SK-N-SH (cell line): Measurements from ENCODE around the gene JAK1. TPM values are rescaled to one million over a fixed set of nuclear protein-coding genes. Genes with fewer than 3 reads are reported as not detected.

Experiments used
- CTCF ChIA-PET: fragments of 300-600, 350-600 bp; formaldehyde crosslinking; extraction: SDS; loops from one replicate; lab custom pipeline; 2021; lab: Yijun Ruan, JAX
- POLR2A ChIA-PET: fragments of 350-600 bp; sonication (Branson Sonifier 250); formaldehyde crosslinking; extraction: SDS; loops from one replicate; lab custom pipeline; 2020; ENCODE audit warnings: antibody characterized with exemption, inconsistent platforms; lab: Yijun Ruan, JAX
- DNase-seq: peaks from one replicate; pipeline ENCODE4 v3.0.0; 2012
- H2AFZ ChIP-seq: fragments of 200-600 bp; sonication (generic); 2 replicates; pipeline ENCODE4 v1.8.1; 2016; ENCODE audit warnings: antibody characterized with exemption, mild to moderate bottlenecking, low read depth
- H3F3A ChIP-seq: fragments of 200-600 bp; sonication (generic); replicated peaks from 2 replicates; pipeline ENCODE3; 2016; ENCODE audit warnings: antibody characterized with exemption, mild to moderate bottlenecking; ENCODE audit not compliant: insufficient read depth
- H3K27ac ChIP-seq, 2 experiments: fragments of 200-500 bp in 1 of 2; fragments of 200-600 bp in 1 of 2; sonication (Bioruptor generic) in 1 of 2; sonication (generic), shearing (Covaris generic) in 1 of 2; 2 replicates each; pipeline versions ENCODE4 v1.5.1 to v1.6.1; 2014 to 2016; ENCODE audit warnings: low read depth in 2 of 2, inconsistent platforms in 1 of 2, low read length in 1 of 2, mild to moderate bottlenecking in 1 of 2, mixed read lengths in 1 of 2
- H3K27me3 ChIP-seq: fragments of 200-600 bp; sonication (generic), shearing (Covaris generic); 2 replicates; pipeline ENCODE4 v1.6.1; 2016; ENCODE audit warnings: mixed run types; ENCODE audit not compliant: insufficient read depth
- H3K36me3 ChIP-seq, 2 experiments: fragments of 200-500 bp in 1 of 2; fragments of 200-600 bp in 1 of 2; sonication (Bioruptor generic) in 1 of 2; sonication (generic) in 1 of 2; replicated peaks in 1 of 2; 2 replicates each; pipeline versions ENCODE3 to v1.5.1; 2014 to 2016; ENCODE audit warnings: low read length in 1 of 2, mild to moderate bottlenecking in 1 of 2; ENCODE audit not compliant: insufficient read depth in 2 of 2, control insufficient read depth in 1 of 2
- H3K4me1 ChIP-seq, 2 experiments: fragments of 200-500 bp in 1 of 2; fragments of 200-600 bp in 1 of 2; sonication (Bioruptor generic) in 1 of 2; sonication (generic), shearing (Covaris generic) in 1 of 2; 2 replicates each; pipeline versions ENCODE4 v1.5.1 to v1.6.1; 2014 to 2016; ENCODE audit warnings: low read depth in 1 of 2, low read length in 1 of 2, mixed run types in 1 of 2; ENCODE audit not compliant: insufficient read depth in 2 of 2, control insufficient read depth in 1 of 2
- H3K4me2 ChIP-seq: fragments of 200-600 bp; sonication (generic), shearing (Covaris generic); 2 replicates; pipeline ENCODE4 v1.6.1; 2017; ENCODE audit warnings: mixed run types
- H3K4me3 ChIP-seq, 2 experiments: fragments of 200-500 bp in 1 of 2; fragments of 200-600 bp in 1 of 2; sonication (Bioruptor generic) in 1 of 2; sonication (generic), shearing (Covaris generic) in 1 of 2; 2 replicates each; pipeline versions ENCODE4 v1.5.1 to v1.8.1; 2014 to 2016; ENCODE audit warnings: low read depth in 2 of 2, inconsistent platforms in 1 of 2, low read length in 1 of 2, mild to moderate bottlenecking in 1 of 2, mixed read lengths in 1 of 2, moderate library complexity in 1 of 2
- H3K79me2 ChIP-seq: fragments of 200-600 bp; sonication (generic); 2 replicates; pipeline ENCODE4 v1.8.1; 2017; ENCODE audit warnings: mild to moderate bottlenecking; ENCODE audit not compliant: insufficient read depth
- H3K9ac ChIP-seq: fragments of 200-600 bp; sonication (generic); 2 replicates; pipeline ENCODE4 v1.6.1; 2017; ENCODE audit warnings: mixed run types
- H3K9me2 ChIP-seq: fragments of 200-600 bp; sonication (generic); 2 replicates; pipeline ENCODE4 v1.6.1; 2017; ENCODE audit warnings: mixed run types
- H3K9me3 ChIP-seq: fragments of 200-600 bp; sonication (generic); 2 replicates; pipeline ENCODE4 v1.6.1; 2017; ENCODE audit warnings: mixed run types, mild to moderate bottlenecking, moderate library complexity
- H4K20me1 ChIP-seq: fragments of 200-600 bp; sonication (generic); 2 replicates; pipeline ENCODE4 v1.6.1; 2017; ENCODE audit warnings: mild to moderate bottlenecking, mixed run types; ENCODE audit not compliant: insufficient read depth
- CTCF ChIP-seq: fragments of 200-600 bp; sonication (generic); IDR thresholded peaks from 2 replicates; pipeline ENCODE4 v1.6.1; 2017; ENCODE audit warnings: antibody characterized with exemption, mild to moderate bottlenecking, moderate library complexity
- FOXJ3 ChIP-seq: sonication (generic); formaldehyde crosslinking; IDR thresholded peaks from 2 replicates; pipeline ENCODE4 v1.5.1; 2020; ENCODE audit warnings: mild to moderate bottlenecking, missing genetic modification reagents
- FOXM1 ChIP-seq: IDR thresholded peaks from 2 replicates; pipeline ENCODE4 v1.4.0; 2012; ENCODE audit warnings: low read depth, mild to moderate bottlenecking
- GABPA ChIP-seq: IDR thresholded peaks from 2 replicates; pipeline ENCODE4 v1.4.0; 2012; ENCODE audit warnings: low read depth, mild to moderate bottlenecking
- GATA2 ChIP-seq: sonication (generic); formaldehyde crosslinking; IDR thresholded peaks from 2 replicates; pipeline ENCODE4 v1.5.0; 2020; ENCODE audit warnings: mild to moderate bottlenecking, missing genetic modification reagents
- JUND ChIP-seq: IDR thresholded peaks from 2 replicates; pipeline ENCODE4 v1.4.0; 2012
- MAX ChIP-seq: IDR thresholded peaks from 2 replicates; pipeline ENCODE4 v1.4.0; 2012; ENCODE audit warnings: low read depth
- MEF2A ChIP-seq: IDR thresholded peaks from 2 replicates; pipeline ENCODE4 v1.4.0; 2012; ENCODE audit warnings: low read depth, borderline replicate concordance
- MXI1 ChIP-seq: IDR thresholded peaks from 2 replicates; pipeline ENCODE4 v1.6.1; 2012; ENCODE audit warnings: mild to moderate bottlenecking, low read depth, low read length, improper control_type of control experiment
- NFIC ChIP-seq: IDR thresholded peaks from 2 replicates; pipeline ENCODE4 v1.4.0; 2012; ENCODE audit warnings: borderline replicate concordance
- PBX3 ChIP-seq: IDR thresholded peaks from 2 replicates; pipeline ENCODE4; 2012
- POLR2AphosphoS5 ChIP-seq: IDR thresholded peaks from 2 replicates; pipeline ENCODE4 v1.6.1; 2012; ENCODE audit warnings: low read depth, low read length
- RAD21 ChIP-seq: IDR thresholded peaks from 2 replicates; pipeline ENCODE4 v1.6.1; 2012; ENCODE audit warnings: mild to moderate bottlenecking, low read length
- REST ChIP-seq: IDR thresholded peaks from 2 replicates; pipeline ENCODE4 v1.6.1; 2012; ENCODE audit warnings: mild to moderate bottlenecking, low read depth, low read length, moderate library complexity
- TAF1 ChIP-seq: IDR thresholded peaks from 2 replicates; pipeline ENCODE4 v1.6.1; 2012; ENCODE audit warnings: low read depth, mild to moderate bottlenecking, low read length, moderate library complexity, borderline replicate concordance
- USF1 ChIP-seq: IDR thresholded peaks from 2 replicates; pipeline ENCODE4 v1.4.0; 2012; ENCODE audit warnings: low read depth, borderline replicate concordance
- USF2 ChIP-seq: fragments of 150-350 bp; IDR thresholded peaks from 2 replicates; pipeline ENCODE4 v1.6.1; 2017; ENCODE audit warnings: antibody characterized with exemption, low read length, low read depth, borderline replicate concordance
- ZBTB33 ChIP-seq: IDR thresholded peaks from 2 replicates; pipeline ENCODE4 v1.4.0; 2012; ENCODE audit warnings: low read depth, borderline replicate concordance
- WGBS: methylation state at CpG from one replicate; pipeline ENCODE4 v1.1.6; 2017; ENCODE audit warnings: low lambda C conversion rate; 5-methylcytosine and 5-hydroxymethylcytosine counted together
- polyA plus RNA-seq, 3 experiments: library from polyadenylated mRNA; depleted of rRNA; stranded (reverse); fragments of >200 nt; gene quantifications; 2 replicates each; pipeline ENCODE4 v1.2.3, GENCODE V29; 2012

JAK1 gene
- polyA plus RNA-seq, 1 of the 3 experiments (the other 2 are of a cell fraction): 47.5 TPM

GRCh38 chr1:64849942-64850341 lies 116.4 kb downstream of the JAK1 start:
- H3K27ac ChIP-seq: no peak overlapping the region
- H3K9me3 ChIP-seq: no peaks in the 10 kb centered on the region
- peaks cover 34 to 81% of the 10 kb centered on the region in 2 experiments for H3K36me3 ChIP-seq
- H3K79me2 ChIP-seq: no peaks in the 10 kb centered on the region
- H3K4me1 ChIP-seq: no peaks in the 10 kb centered on the region
- no peaks in the 10 kb centered on the region for H3K27me3 ChIP-seq
- ChIA-PET CTCF (no interaction called here), POLR2A (no interaction called here)
- WGBS: 98% methylated on average over 11 of the region's 11 CpGs
- H3F3A ChIP-seq: no peaks in the 10 kb centered on the region
- no peak for TF ChIP-seq GABPA
- no peak for TF ChIP-seq ZBTB33
- TF ChIP-seq JUND: no peak
- TF ChIP-seq NFIC: no peak
- no peak for TF ChIP-seq USF2
- no peak for TF ChIP-seq FOXJ3
- TF ChIP-seq RAD21: no peak
- TF ChIP-seq TAF1: no peak
- TF ChIP-seq GATA2 (CRISPR knock-in tag): no peak
- TF ChIP-seq POLR2AphosphoS5: no peak
- H2AFZ ChIP-seq: no peak overlapping the region
- H3K4me2 ChIP-seq: no peak overlapping the region
- no peaks in the 10 kb centered on the region for H4K20me1 ChIP-seq
- no peak overlapping the region for H3K9ac ChIP-seq
- no peak overlapping the region for H3K4me3 ChIP-seq
- H3K9me2 ChIP-seq: no peaks in the 10 kb centered on the region
- no peak for DNase-seq

- no peaks in the 10 kb centered on the region for H3K79me2 ChIP-seq
- H3F3A ChIP-seq: no peaks in the 10 kb centered on the region
- 100% methylated on average over 4 of the region's 4 CpGs for WGBS
- no peaks in the 10 kb centered on the region for H3K4me1 ChIP-seq
- DNase-seq: no peak
- ChIA-PET CTCF (no interaction called here), POLR2A (interaction anchor here (0.7 kb wide), 1 partner anchor 67 kb away, joined by 3 read pairs; no protein-coding TSS in a partner anchor)
- no peaks in the 10 kb centered on the region for H3K27me3 ChIP-seq
- H3K27ac ChIP-seq: no peak overlapping the region
- H3K36me3 ChIP-seq: peaks cover 22 to 77% of the 10 kb centered on the region in 2 experiments
- no peak overlapping the region for H2AFZ ChIP-seq
- no peaks in the 10 kb centered on the region for H3K9me3 ChIP-seq
- no peaks in the 10 kb centered on the region for H3K9me2 ChIP-seq
- H4K20me1 ChIP-seq: no peaks in the 10 kb centered on the region
- no peak overlapping the region for H3K9ac ChIP-seq
- no peak overlapping the region for H3K4me3 ChIP-seq
- no peak overlapping the region for H3K4me2 ChIP-seq
- TF ChIP-seq MEF2A (no peak), CTCF (no peak), MXI1 (no peak), RAD21 (no peak), NFIC (no peak), FOXM1 (no peak), MAX (no peak), REST (no peak), USF1 (no peak), PBX3 (no peak)
Observed at GRCh38 chr1:64848803-64849202, 117.5 kb downstream of the JAK1 start.
